ENCODE measurements around the gene TLN1.

TLN1 gene

DNA sequence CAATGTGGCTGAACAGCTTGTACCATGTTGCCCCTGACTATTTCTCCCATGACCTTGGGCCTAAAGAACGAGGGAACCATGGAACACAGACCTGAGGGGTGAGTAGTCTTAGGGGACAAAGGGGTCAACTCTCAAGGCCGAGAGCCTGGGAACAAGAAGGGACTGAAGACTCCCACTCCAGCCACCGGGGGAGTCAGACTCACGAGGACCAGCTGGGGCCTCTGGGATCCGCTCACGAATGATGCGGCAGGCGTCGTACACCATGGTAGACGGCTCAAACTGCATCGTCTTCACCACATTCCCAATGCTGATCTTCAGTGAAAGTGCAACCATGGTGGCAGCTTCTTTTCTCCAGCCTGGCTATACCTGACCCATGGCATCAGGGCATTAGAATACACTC is 6.6 kb downstream of the TLN1 start:
- H3K4me3 ChIP-seq (ENCODE audit: low read length), result no peak overlapping the region
- no peak overlapping the region for H3K4me2 ChIP-seq (ENCODE audit: low read length)
- H3K79me2 ChIP-seq (ENCODE audit: control insufficient read depth, low read length), result peaks cover 44% of the 10 kb centered on the region
- peaks cover 78% of the 10 kb centered on the region for H3K36me3 ChIP-seq (ENCODE audit: control insufficient read depth, low read length)
- H3K9me2 ChIP-seq (replicated peaks; ENCODE audit: control insufficient read depth, low read length), result no peaks in the 10 kb centered on the region
- H4K20me1 ChIP-seq (ENCODE audit: control insufficient read depth, insufficient read depth, low read depth, low read length), result peaks cover 28% of the 10 kb centered on the region
- TF ChIP-seq, protein P1, sequence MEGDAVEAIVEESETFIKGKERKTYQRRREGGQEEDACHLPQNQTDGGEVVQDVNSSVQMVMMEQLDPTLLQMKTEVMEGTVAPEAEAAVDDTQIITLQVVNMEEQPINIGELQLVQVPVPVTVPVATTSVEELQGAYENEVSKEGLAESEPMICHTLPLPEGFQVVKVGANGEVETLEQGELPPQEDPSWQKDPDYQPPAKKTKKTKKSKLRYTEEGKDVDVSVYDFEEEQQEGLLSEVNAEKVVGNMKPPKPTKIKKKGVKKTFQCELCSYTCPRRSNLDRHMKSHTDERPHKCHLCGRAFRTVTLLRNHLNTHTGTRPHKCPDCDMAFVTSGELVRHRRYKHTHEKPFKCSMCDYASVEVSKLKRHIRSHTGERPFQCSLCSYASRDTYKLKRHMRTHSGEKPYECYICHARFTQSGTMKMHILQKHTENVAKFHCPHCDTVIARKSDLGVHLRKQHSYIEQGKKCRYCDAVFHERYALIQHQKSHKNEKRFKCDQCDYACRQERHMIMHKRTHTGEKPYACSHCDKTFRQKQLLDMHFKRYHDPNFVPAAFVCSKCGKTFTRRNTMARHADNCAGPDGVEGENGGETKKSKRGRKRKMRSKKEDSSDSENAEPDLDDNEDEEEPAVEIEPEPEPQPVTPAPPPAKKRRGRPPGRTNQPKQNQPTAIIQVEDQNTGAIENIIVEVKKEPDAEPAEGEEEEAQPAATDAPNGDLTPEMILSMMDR (IDR thresholded peaks at IDR 0.05; ENCODE audit: low read depth, low read length, poor library complexity, severe bottlenecking), result no peak
- no peak for TF ChIP-seq EZH2phosphoT487 (IDR thresholded peaks at IDR 0.05; ENCODE audit: borderline replicate concordance, low read length)
- no peaks in the 10 kb centered on the region for H3K27me3 ChIP-seq (ENCODE audit: control insufficient read depth, low read length)
- H3K4me1 ChIP-seq (ENCODE audit: control insufficient read depth, low read length), result peaks cover 39% of the 10 kb centered on the region
- no peak overlapping the region for H3K27ac ChIP-seq (ENCODE audit: low read depth, low read length)
- peaks cover 10% of the 10 kb centered on the region for H3F3A ChIP-seq (ENCODE audit: control insufficient read depth, insufficient read depth)
- no peaks in the 10 kb centered on the region for H3K9me3 ChIP-seq (ENCODE audit: control insufficient read depth, insufficient read depth, low read length)

DNA sequence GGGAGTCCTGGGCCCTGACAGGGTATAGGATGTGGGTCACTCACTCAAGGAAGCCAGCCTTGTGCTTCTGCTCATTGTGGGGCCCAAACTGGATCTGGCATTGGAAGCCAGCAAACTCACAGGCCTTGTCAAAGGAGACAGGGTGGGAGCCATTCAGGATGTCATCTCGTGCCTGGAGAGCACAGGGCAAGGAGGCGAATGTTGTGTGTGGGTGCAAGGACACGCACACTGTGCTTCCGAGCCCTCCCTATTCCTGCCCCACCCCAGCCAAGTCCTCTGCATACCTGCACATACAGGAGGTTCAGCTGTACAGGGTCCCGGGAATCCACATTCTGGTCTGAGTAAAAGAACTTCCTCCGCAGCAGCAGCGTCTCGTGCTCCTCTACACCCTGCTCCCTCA is 8.1 kb downstream of the TLN1 start:
- TF ChIP-seq EZH2phosphoT487 (IDR thresholded peaks at IDR 0.05; ENCODE audit: borderline replicate concordance, low read length), result no peak
- TF ChIP-seq, protein P1 (IDR thresholded peaks at IDR 0.05; ENCODE audit: low read depth, low read length, poor library complexity, severe bottlenecking), result no peak
- Histone ChIP-seq H3K9me3 (ENCODE audit: control insufficient read depth, insufficient read depth, low read length) (no peaks in the 10 kb centered on the region), H4K20me1 (ENCODE audit: control insufficient read depth, insufficient read depth, low read depth, low read length) (peaks cover 17% of the 10 kb centered on the region), H3K27me3 (ENCODE audit: control insufficient read depth, low read length) (no peaks in the 10 kb centered on the region), H3K4me3 (ENCODE audit: low read length) (no peak overlapping the region), H3K4me1 (ENCODE audit: control insufficient read depth, low read length) (peaks cover 24% of the 10 kb centered on the region), H3K9me2 (replicated peaks; ENCODE audit: control insufficient read depth, low read length) (no peaks in the 10 kb centered on the region), H3K4me2 (ENCODE audit: low read length) (no peak overlapping the region), H3K36me3 (ENCODE audit: control insufficient read depth, low read length) (peaks cover 84% of the 10 kb centered on the region), H3K79me2 (ENCODE audit: control insufficient read depth, low read length) (peaks cover 29% of the 10 kb centered on the region), H3K27ac (ENCODE audit: low read depth, low read length) (no peak overlapping the region), H3F3A (ENCODE audit: control insufficient read depth, insufficient read depth) (peaks cover 5% of the 10 kb centered on the region)

DNA sequence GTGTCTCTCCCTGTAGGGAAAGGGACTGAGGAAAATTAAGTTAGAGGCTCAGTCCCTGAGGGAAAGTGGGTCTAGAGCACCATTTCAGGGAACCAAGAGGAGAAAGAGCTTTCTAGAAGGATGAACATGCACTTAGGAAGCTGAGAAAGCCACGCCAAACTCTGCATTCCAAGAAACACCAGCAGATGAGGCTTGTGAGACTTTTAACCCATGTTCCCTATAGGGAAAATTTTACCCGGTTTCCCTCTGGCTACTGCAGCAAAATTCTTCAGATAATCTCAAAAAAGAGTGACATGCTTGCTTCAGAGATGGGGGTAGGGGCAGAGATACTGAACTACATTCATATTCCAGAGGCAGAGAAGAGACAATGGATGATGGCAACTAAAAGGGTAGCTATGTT is 8.6 kb downstream of the TLN1 start:
- H3K9me2 ChIP-seq (replicated peaks; ENCODE audit: control insufficient read depth, low read length), result no peaks in the 10 kb centered on the region
- H3K27me3 ChIP-seq (ENCODE audit: control insufficient read depth, low read length), result no peaks in the 10 kb centered on the region
- H3K4me2 ChIP-seq (ENCODE audit: low read length), result no peak overlapping the region
- TF ChIP-seq EZH2phosphoT487 (IDR thresholded peaks at IDR 0.05; ENCODE audit: borderline replicate concordance, low read length), result no peak
- TF ChIP-seq, protein P1 (IDR thresholded peaks at IDR 0.05; ENCODE audit: low read depth, low read length, poor library complexity, severe bottlenecking), result no peak
- H3K79me2 ChIP-seq (ENCODE audit: control insufficient read depth, low read length), result peaks cover 24% of the 10 kb centered on the region
- no peak overlapping the region for H3K4me3 ChIP-seq (ENCODE audit: low read length)
- peaks cover 20% of the 10 kb centered on the region for H3K4me1 ChIP-seq (ENCODE audit: control insufficient read depth, low read length)
- H4K20me1 ChIP-seq (ENCODE audit: control insufficient read depth, insufficient read depth, low read depth, low read length), result peaks cover 14% of the 10 kb centered on the region
- H3K36me3 ChIP-seq (ENCODE audit: control insufficient read depth, low read length), result peaks cover 86% of the 10 kb centered on the region
- no peaks in the 10 kb centered on the region for H3K9me3 ChIP-seq (ENCODE audit: control insufficient read depth, insufficient read depth, low read length)
- H3F3A ChIP-seq (ENCODE audit: control insufficient read depth, insufficient read depth), result peaks cover under 1% of the 10 kb centered on the region; the same call in 1 of the 2 replicates
- no peak overlapping the region for H3K27ac ChIP-seq (ENCODE audit: low read depth, low read length)

Data from DOHH2 (cell line).